SKM-1 (cell line): Measurements from ENCODE around the gene FGF6.

Experiments
- DNase-seq: peaks from one replicate; lab custom pipeline; 2025; ENCODE audit not compliant: unreplicated experiment; lab: John Stamatoyannopoulos, UW

The FGF6 gene

GRCh38 chr12:4448371-4448940 lies 2.8 kb upstream of the FGF6 start:
- DNase-seq: no peak

- no peak for DNase-seq
These were observed 1.5 kb upstream of the FGF6 start for GRCh38 chr12:4447151-4447550.

GRCh38 chr12:4446335-4446734 lies 720 bp upstream of the FGF6 start:
- DNase-seq: no peak

- DNase-seq: no peak
These were observed 1.6 kb downstream of the FGF6 start for GRCh38 chr12:4444031-4444430.

GRCh38 chr12:4443616-4444015 lies 2.0 kb downstream of the FGF6 start:
- DNase-seq: no peak

GRCh38 chr12:4441355-4442335 lies 4.0 kb downstream of the FGF6 start:
- DNase-seq: no peak

- no peak for DNase-seq
These were observed 5.3 kb downstream of the FGF6 start for GRCh38 chr12:4440187-4440941.

- no peak for DNase-seq
These were observed 5.9 kb downstream of the FGF6 start for GRCh38 chr12:4439736-4440135.

GRCh38 chr12:4438834-4439596 lies 6.6 kb downstream of the FGF6 start:
- peak; percentile 46 for DNase-seq

GRCh38 chr12:4435537-4435936 lies 10.1 kb downstream of the FGF6 start:
- DNase-seq: no peak

- DNase-seq: peak; percentile 62
These were observed 10.7 kb downstream of the FGF6 start for GRCh38 chr12:4434706-4435425.

GRCh38 chr12:4434301-4434700 lies 11.3 kb downstream of the FGF6 start:
- no peak for DNase-seq

GRCh38 chr12:4433745-4434058 lies 11.9 kb downstream of the FGF6 start:
- DNase-seq: no peak

- DNase-seq: no peak
These were observed 12.5 kb downstream of the FGF6 start for GRCh38 chr12:4432878-4433744.

- no peak for DNase-seq
These were observed 13.7 kb downstream of the FGF6 start for GRCh38 chr12:4431866-4432265.

- no peak for DNase-seq
These were observed 14.2 kb downstream of the FGF6 start for GRCh38 chr12:4431436-4431835.

GRCh38 chr12:4424422-4424821 lies 21.2 kb downstream of the FGF6 start:
- no peak for DNase-seq

- no peak for DNase-seq
These were observed 22.0 kb downstream of the FGF6 start for GRCh38 chr12:4423528-4424195.

GRCh38 chr12:4422985-4423384 lies 22.6 kb downstream of the FGF6 start:
- no peak for DNase-seq
